KOPT-K1 (cell line): ENCODE results near the gene FAM151B.
"Not testable (repeated sequence)": the region's sequence is repeated elsewhere in the genome, so short reads cannot be mapped to it uniquely, and the experiment has no call there.

Source experiments
- H3K27ac ChIP-seq: fragments of 200-600 bp; sonication (generic); 2 replicates; pipeline ENCODE4 v1.5.1; 2016; ENCODE audit warnings: antibody characterized with exemption, mild to moderate bottlenecking, low read depth, low read length; ENCODE audit not compliant: poor library complexity, severe bottlenecking
- H3K36me3 ChIP-seq: fragments of 200-600 bp; sonication (generic); 2 replicates; pipeline ENCODE4 v1.5.1; 2017; ENCODE audit warnings: antibody characterized with exemption, mild to moderate bottlenecking, low read length, moderate library complexity; ENCODE audit not compliant: insufficient read depth
- H3K9me3 ChIP-seq: fragments of 200-600 bp; sonication (generic); 2 replicates; pipeline ENCODE4 v1.5.1; 2017; ENCODE audit warnings: antibody characterized with exemption, low read length, mild to moderate bottlenecking; ENCODE audit not compliant: insufficient read depth, poor library complexity, severe bottlenecking

Gene FAM151B

DNA sequence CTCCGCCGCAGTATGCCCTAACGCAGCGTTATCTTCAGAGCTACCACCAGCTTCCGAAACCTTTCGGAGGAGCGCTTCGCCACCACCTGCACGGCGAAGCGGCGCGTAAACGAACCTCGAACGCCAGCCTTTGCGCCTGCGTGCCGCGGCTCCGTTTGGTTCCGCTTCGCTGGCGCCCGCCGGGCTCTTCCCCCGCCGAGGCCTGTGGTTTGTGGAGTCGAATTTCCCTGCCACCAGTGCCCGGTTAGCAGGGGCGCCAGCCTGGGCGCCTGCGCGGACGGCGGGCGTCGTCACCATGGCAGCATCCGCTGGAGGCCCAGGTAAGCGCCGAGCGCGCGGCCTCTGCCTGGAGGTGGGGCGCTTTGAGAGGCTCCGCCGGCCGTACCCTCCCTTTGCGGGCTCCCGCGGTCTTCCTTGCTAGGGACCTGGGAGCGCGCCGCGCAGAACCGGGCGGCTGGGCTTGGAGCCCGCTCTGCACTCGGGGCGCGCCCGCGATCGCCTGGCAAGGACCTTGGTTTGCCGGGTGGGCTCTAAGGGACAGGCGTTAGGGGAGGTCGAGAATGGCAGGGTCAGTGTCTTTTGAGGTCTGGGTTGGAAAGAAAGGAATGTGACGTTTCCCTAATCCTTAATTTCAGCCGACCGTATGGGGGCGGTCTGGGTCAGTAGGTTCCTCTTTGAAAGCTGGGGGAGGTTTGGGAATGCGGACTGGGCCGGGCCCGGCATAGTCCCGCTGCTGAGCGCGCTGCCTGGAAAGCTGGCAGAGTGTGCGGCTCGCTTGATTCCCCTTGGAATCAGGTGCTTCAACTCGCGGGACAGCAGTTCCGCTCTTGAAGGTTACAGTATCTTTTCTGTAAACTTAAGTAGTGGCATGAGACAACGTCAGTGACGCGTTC is at the start of gene FAM151B:
Gene FAM151B (plus strand): TSS at position 272 of the 893 bp plus-strand sequence. CDS start 24 bp downstream, at position 296.
- Histone ChIP-seq H3K36me3 (peaks cover 7% of the 10 kb centered on the region; the same call in 1 of the 2 replicates), H3K27ac (peak within 1 kb of the TSS; percentile 39), H3K9me3 (peaks cover 9% of the 10 kb centered on the region)

DNA sequence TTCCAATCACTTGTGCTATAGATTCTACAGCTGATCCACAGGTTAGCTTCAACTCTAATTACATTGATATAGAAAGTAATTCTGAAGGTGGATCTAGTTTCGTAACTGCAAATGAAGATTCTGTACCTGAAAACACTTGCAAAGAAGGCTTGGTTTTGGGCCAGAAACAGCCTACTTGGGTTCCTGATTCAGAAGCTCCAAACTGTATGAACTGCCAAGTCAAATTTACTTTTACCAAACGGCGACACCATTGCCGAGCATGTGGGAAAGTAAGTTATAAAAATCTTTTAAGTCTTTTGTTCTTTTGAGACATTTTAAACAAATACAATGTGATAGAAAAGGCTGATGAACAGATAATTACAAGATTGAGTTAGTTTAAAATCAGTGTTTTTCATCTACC is 49.2 kb upstream of the FAM151B start:
- no peak overlapping the region for H3K27ac ChIP-seq
- H3K9me3 ChIP-seq = no peaks in the 10 kb centered on the region
- H3K36me3 ChIP-seq = peaks cover 32% of the 10 kb centered on the region

GRCh38 chr5:80439213-80439612 is 48.7 kb upstream of the FAM151B start:
- H3K9me3 ChIP-seq = no peaks in the 10 kb centered on the region

GRCh38 chr5:80442742-80443141 is 45.2 kb upstream of the FAM151B start:
- Histone ChIP-seq H3K36me3 (peaks cover 24% of the 10 kb centered on the region), H3K27ac (no peak overlapping the region), H3K9me3 (no peaks in the 10 kb centered on the region)

More at GRCh38 chr5:80439213-80439612, 48.7 kb upstream of the FAM151B start:
- Histone ChIP-seq H3K27ac (no peak overlapping the region), H3K36me3 (peaks cover 32% of the 10 kb centered on the region)

DNA sequence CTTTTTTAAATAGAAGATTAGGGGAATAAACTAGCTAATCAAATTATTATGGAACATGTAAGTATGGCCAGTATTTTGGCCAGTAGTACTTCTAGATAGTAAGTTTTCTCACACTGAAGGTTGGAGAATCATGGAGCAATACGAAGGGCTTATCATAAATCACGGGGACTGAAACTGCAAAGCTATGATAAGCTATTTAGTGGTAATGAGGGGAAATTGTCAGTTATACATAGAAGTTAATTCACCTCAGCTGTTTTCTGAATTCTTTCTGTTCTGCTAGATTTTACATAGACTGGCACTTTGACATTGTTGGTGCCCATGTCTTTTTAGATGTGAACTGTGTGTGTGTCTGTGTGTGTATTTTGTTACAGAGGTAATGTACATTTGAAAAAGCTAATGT is 34.5 kb upstream of the FAM151B start:
- Histone ChIP-seq H3K27ac (no peak overlapping the region), H3K9me3 (no peaks in the 10 kb centered on the region), H3K36me3 (peaks cover 33% of the 10 kb centered on the region)

- Histone ChIP-seq H3K36me3 (peaks cover 65% of the 10 kb centered on the region), H3K9me3 (peaks cover 50% of the 10 kb centered on the region), H3K27ac (no peak overlapping the region)
Measured at GRCh38 chr5:80463269-80463668, 24.6 kb upstream of the FAM151B start.

GRCh38 chr5:80466669-80467485 is 21.0 kb upstream of the FAM151B start:
- Histone ChIP-seq H3K36me3 (peaks cover 46% of the 10 kb centered on the region), H3K9me3 (peaks cover 65% of the 10 kb centered on the region), H3K27ac (no peak overlapping the region)

GRCh38 chr5:80468131-80468530 is 19.8 kb upstream of the FAM151B start:
- no peak overlapping the region for H3K27ac ChIP-seq
- peaks cover 61% of the 10 kb centered on the region for H3K9me3 ChIP-seq
- H3K36me3 ChIP-seq = peaks cover 41% of the 10 kb centered on the region

- H3K27ac ChIP-seq = not testable (repeated sequence)
- peaks cover 36% of the 10 kb centered on the region for H3K9me3 ChIP-seq
- peaks cover 52% of the 10 kb centered on the region for H3K36me3 ChIP-seq
Measured at GRCh38 chr5:80470631-80471030, 17.3 kb upstream of the FAM151B start.

DNA sequence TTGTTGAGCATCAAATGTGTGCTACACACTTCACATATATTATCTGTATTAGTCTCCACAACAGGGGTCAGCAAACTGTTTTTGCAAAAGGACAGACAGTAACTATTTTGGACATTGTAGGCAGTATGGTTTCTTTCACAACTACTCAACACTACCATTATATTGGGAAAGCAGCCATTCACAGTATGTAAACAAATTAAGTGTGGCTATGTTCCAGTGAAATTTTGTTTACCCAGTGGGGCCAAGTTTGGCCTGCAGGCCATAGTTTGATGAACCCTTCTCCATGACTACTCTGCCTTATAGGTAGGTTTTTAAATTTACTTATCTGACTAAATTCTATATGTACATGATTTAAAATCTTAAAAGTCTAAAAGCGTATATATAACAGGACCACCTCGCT is 13.0 kb upstream of the FAM151B start:
- Histone ChIP-seq H3K9me3 (peaks cover 23% of the 10 kb centered on the region), H3K27ac (no peak overlapping the region), H3K36me3 (peaks cover 47% of the 10 kb centered on the region)

- Histone ChIP-seq H3K9me3 (peaks cover 21% of the 10 kb centered on the region), H3K36me3 (peaks cover 34% of the 10 kb centered on the region), H3K27ac (no peak overlapping the region)
Measured at GRCh38 chr5:80479713-80480112, 8.2 kb upstream of the FAM151B start.

DNA sequence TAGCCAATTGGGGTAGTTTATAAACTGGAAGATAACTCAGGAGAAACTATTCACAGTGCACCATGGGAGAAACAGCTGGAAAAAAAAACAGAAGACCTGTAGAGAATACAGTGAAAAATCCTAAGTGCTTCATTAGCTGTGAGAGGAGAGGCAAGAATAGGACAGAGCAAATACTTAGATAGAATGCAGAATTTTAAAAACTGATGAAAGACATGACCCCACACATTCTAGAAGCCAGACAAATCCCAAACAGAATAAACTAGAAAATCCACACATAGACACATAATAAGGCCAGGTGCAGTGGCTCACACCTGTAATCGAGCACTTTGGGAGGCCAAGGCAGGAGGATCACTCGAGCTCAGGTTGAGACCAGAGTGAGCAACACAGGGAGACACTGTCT is 7.5 kb upstream of the FAM151B start:
- Histone ChIP-seq H3K27ac (no peak overlapping the region), H3K36me3 (peaks cover 27% of the 10 kb centered on the region; the same call in 1 of the 2 replicates), H3K9me3 (peaks cover 21% of the 10 kb centered on the region)

DNA sequence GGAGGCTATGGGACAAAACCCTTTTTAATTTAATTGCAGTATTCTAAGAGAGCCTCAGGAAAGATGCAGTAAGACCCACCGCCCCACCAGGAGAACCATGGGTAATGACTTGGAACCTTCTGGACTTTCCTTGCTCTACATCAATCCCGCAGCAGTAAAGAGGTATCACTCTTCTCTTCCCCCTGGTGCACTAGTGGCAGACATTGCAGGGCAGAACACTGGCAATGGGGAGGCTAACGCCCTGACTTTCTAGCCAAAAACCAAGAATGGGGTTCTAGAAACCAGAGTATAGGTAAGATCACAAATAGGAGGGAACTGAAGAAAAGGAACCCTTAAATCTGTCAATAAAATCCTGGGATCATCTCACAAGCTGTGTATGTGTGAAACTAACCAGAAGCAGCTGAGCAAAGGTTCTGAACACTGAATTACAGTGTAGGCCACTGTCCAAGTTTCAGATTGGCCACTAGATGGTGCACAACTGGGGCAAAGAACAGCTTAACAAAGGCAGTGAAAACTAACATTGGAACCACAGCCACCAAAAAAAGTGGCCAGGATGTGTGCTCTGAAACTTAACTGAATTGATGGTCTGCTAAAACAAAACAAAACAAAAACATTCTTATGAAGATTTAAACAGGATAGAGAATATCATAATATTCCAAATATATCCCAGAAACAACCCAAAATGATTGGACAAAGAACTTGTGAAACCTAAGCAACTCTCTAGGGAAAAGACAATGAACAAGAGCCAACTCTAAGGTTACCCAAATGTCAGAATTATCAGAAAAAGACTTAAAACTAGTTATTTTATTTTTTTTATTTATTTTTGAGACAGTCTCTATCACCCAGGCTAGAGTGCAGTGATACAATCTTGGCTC is 6.6 kb upstream of the FAM151B start:
- Histone ChIP-seq H3K36me3 (peaks cover 21% of the 10 kb centered on the region; the same call in 1 of the 2 replicates), H3K27ac (no peak overlapping the region), H3K9me3 (peaks cover 21% of the 10 kb centered on the region)

- Histone ChIP-seq H3K9me3 (peaks cover 21% of the 10 kb centered on the region), H3K27ac (no peak overlapping the region), H3K36me3 (peaks cover 21% of the 10 kb centered on the region; the same call in 1 of the 2 replicates)
Measured at GRCh38 chr5:80482578-80482977, 5.3 kb upstream of the FAM151B start.
